Measurements from ENCODE around the gene GHSR.

GHSR gene

DNA sequence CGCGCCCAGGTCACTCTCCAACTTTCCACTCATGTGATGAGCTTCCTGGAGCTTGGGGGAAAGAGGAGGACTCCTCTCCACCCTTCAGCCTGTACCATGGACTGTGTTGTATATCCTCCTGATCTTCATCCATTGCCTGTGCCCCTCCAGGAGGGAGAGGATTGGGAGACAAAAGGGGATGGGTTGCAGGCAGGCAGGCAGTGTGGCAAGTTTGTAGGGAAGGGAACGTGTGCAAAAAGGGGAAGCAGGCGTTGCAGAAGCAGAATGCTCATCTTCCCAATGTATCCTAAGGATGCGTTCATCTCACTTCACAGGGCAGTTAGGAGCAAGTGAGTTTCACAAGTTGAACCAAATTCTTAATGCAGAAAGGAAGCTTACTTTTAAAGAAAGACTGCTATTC lies 28.1 kb upstream of the GHSR start:
- no peaks in the 10 kb centered on the region for H3K36me3 ChIP-seq (ENCODE audit: control insufficient read depth, low read length)
- no peaks in the 10 kb centered on the region for H3K9me3 ChIP-seq (ENCODE audit: control insufficient read depth, insufficient read depth, low read length)
- no peak for TF ChIP-seq EZH2phosphoT487 (IDR thresholded peaks at IDR 0.05; ENCODE audit: borderline replicate concordance, low read length)
- TF ChIP-seq, protein P1, sequence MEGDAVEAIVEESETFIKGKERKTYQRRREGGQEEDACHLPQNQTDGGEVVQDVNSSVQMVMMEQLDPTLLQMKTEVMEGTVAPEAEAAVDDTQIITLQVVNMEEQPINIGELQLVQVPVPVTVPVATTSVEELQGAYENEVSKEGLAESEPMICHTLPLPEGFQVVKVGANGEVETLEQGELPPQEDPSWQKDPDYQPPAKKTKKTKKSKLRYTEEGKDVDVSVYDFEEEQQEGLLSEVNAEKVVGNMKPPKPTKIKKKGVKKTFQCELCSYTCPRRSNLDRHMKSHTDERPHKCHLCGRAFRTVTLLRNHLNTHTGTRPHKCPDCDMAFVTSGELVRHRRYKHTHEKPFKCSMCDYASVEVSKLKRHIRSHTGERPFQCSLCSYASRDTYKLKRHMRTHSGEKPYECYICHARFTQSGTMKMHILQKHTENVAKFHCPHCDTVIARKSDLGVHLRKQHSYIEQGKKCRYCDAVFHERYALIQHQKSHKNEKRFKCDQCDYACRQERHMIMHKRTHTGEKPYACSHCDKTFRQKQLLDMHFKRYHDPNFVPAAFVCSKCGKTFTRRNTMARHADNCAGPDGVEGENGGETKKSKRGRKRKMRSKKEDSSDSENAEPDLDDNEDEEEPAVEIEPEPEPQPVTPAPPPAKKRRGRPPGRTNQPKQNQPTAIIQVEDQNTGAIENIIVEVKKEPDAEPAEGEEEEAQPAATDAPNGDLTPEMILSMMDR (IDR thresholded peaks at IDR 0.05; ENCODE audit: low read depth, low read length, poor library complexity, severe bottlenecking) = no peak
- H3F3A ChIP-seq (ENCODE audit: control insufficient read depth, insufficient read depth) = no peaks in the 10 kb centered on the region
- H3K79me2 ChIP-seq (ENCODE audit: control insufficient read depth, low read length) = no peaks in the 10 kb centered on the region
- H3K4me2 ChIP-seq (ENCODE audit: low read length) = peak overlapping the region; percentile 56
- no peaks in the 10 kb centered on the region for H4K20me1 ChIP-seq (ENCODE audit: control insufficient read depth, insufficient read depth, low read depth, low read length)
- no peak overlapping the region for H3K4me3 ChIP-seq (ENCODE audit: low read length)
- no peaks in the 10 kb centered on the region for H3K9me2 ChIP-seq (replicated peaks; ENCODE audit: control insufficient read depth, low read length)
- no peaks in the 10 kb centered on the region for H3K4me1 ChIP-seq (ENCODE audit: control insufficient read depth, low read length)
- H3K27me3 ChIP-seq (ENCODE audit: control insufficient read depth, low read length) = no peaks in the 10 kb centered on the region
- no peak overlapping the region for H3K27ac ChIP-seq (ENCODE audit: low read depth, low read length)

DNA sequence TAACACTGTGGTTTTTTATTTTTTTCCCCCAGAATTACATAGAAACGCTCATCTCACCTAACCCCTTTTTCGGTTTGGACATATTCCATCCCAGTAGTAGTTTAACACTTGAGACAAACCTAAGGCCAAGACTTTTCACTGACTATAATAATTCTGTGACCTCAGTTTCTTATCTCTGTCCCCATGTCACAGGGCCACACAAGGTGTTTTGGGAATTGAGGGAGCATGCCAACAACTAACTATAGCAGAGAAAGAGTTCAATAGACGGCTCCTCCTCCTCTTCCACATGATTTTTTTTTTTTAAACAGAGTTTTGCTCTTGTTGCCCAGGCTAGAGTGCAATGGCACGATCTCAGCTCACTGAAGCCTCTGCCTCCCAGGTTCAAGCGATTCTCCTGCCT lies 27.4 kb upstream of the GHSR start:
- no peak for TF ChIP-seq EZH2phosphoT487 (IDR thresholded peaks at IDR 0.05; ENCODE audit: borderline replicate concordance, low read length)
- TF ChIP-seq, protein P1 (IDR thresholded peaks at IDR 0.05; ENCODE audit: low read depth, low read length, poor library complexity, severe bottlenecking) = no peak
- Histone ChIP-seq H3K79me2 (ENCODE audit: control insufficient read depth, low read length) (no peaks in the 10 kb centered on the region), H3K27me3 (ENCODE audit: control insufficient read depth, low read length) (no peaks in the 10 kb centered on the region), H3K4me3 (ENCODE audit: low read length) (no peak overlapping the region), H3K9me2 (replicated peaks; ENCODE audit: control insufficient read depth, low read length) (no peaks in the 10 kb centered on the region), H3K27ac (ENCODE audit: low read depth, low read length) (no peak overlapping the region), H4K20me1 (ENCODE audit: control insufficient read depth, insufficient read depth, low read depth, low read length) (no peaks in the 10 kb centered on the region), H3K4me2 (ENCODE audit: low read length) (no peak overlapping the region), H3K36me3 (ENCODE audit: control insufficient read depth, low read length) (no peaks in the 10 kb centered on the region), H3K4me1 (ENCODE audit: control insufficient read depth, low read length) (no peaks in the 10 kb centered on the region), H3K9me3 (ENCODE audit: control insufficient read depth, insufficient read depth, low read length) (no peaks in the 10 kb centered on the region), H3F3A (ENCODE audit: control insufficient read depth, insufficient read depth) (no peaks in the 10 kb centered on the region)

DNA sequence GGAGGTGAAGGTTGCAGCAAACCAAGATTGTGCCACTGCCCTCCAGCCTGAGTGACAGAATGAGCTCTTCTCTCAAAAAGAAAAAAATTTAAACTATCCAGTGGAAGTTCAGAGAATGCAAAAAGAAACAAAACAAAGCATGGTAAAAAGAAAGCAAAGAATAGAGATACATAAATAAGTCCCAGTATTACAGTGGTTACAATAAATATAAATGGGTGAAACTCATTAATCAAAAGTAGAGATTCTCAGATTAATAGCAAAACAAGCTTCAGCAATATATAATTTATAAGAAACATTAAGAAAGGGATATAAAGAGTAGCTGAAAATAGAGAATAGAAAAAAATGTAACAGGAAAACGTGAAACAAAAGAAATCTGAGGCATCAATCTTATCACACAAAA lies 23.6 kb upstream of the GHSR start:
- no peak overlapping the region for H3K27ac ChIP-seq (ENCODE audit: low read depth, low read length)
- H3K4me2 ChIP-seq (ENCODE audit: low read length) = no peak overlapping the region
- no peaks in the 10 kb centered on the region for H3K79me2 ChIP-seq (ENCODE audit: control insufficient read depth, low read length)
- H3K9me2 ChIP-seq (replicated peaks; ENCODE audit: control insufficient read depth, low read length) = no peaks in the 10 kb centered on the region
- H3K27me3 ChIP-seq (ENCODE audit: control insufficient read depth, low read length) = no peaks in the 10 kb centered on the region
- H4K20me1 ChIP-seq (ENCODE audit: control insufficient read depth, insufficient read depth, low read depth, low read length) = no peaks in the 10 kb centered on the region
- H3K36me3 ChIP-seq (ENCODE audit: control insufficient read depth, low read length) = no peaks in the 10 kb centered on the region
- no peaks in the 10 kb centered on the region for H3K4me1 ChIP-seq (ENCODE audit: control insufficient read depth, low read length)
- H3F3A ChIP-seq (ENCODE audit: control insufficient read depth, insufficient read depth) = no peaks in the 10 kb centered on the region
- H3K9me3 ChIP-seq (ENCODE audit: control insufficient read depth, insufficient read depth, low read length) = no peaks in the 10 kb centered on the region
- H3K4me3 ChIP-seq (ENCODE audit: low read length) = no peak overlapping the region
- TF ChIP-seq, protein P1 (IDR thresholded peaks at IDR 0.05; ENCODE audit: low read depth, low read length, poor library complexity, severe bottlenecking) = no peak
- TF ChIP-seq EZH2phosphoT487 (IDR thresholded peaks at IDR 0.05; ENCODE audit: borderline replicate concordance, low read length) = no peak

DNA sequence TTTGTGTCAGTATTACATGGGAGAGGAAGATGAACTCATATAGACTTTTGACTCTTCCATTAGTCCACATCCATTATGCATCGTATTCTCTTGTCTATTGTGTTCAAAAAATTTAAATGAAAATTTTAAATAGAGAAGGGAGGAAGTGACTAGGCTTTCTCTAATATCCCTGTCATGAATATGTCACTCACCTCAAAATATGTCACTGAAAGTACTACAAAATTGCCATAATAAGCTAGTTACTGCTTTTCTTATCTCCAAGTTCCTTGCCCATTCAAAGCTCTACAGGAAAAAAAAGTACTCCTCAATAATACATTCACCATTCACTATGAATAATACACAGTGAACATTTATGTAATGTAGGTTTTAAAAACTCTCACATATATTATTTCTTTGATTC lies 22.3 kb upstream of the GHSR start:
- H3K4me2 ChIP-seq (ENCODE audit: low read length) = no peak overlapping the region
- no peaks in the 10 kb centered on the region for H3F3A ChIP-seq (ENCODE audit: control insufficient read depth, insufficient read depth)
- no peaks in the 10 kb centered on the region for H4K20me1 ChIP-seq (ENCODE audit: control insufficient read depth, insufficient read depth, low read depth, low read length)
- H3K4me1 ChIP-seq (ENCODE audit: control insufficient read depth, low read length) = no peaks in the 10 kb centered on the region
- TF ChIP-seq EZH2phosphoT487 (IDR thresholded peaks at IDR 0.05; ENCODE audit: borderline replicate concordance, low read length) = no peak
- TF ChIP-seq, protein P1 (IDR thresholded peaks at IDR 0.05; ENCODE audit: low read depth, low read length, poor library complexity, severe bottlenecking) = no peak
- no peaks in the 10 kb centered on the region for H3K79me2 ChIP-seq (ENCODE audit: control insufficient read depth, low read length)
- no peaks in the 10 kb centered on the region for H3K9me2 ChIP-seq (replicated peaks; ENCODE audit: control insufficient read depth, low read length)
- H3K36me3 ChIP-seq (ENCODE audit: control insufficient read depth, low read length) = no peaks in the 10 kb centered on the region
- no peaks in the 10 kb centered on the region for H3K27me3 ChIP-seq (ENCODE audit: control insufficient read depth, low read length)
- no peak overlapping the region for H3K4me3 ChIP-seq (ENCODE audit: low read length)
- H3K27ac ChIP-seq (ENCODE audit: low read depth, low read length) = no peak overlapping the region
- H3K9me3 ChIP-seq (ENCODE audit: control insufficient read depth, insufficient read depth, low read length) = no peaks in the 10 kb centered on the region

Measured in DOHH2 (cell line).